GM12875 (cell line): ENCODE data around the gene PTPN3.
"Not testable (repeated sequence)": the region's sequence is repeated elsewhere in the genome, so short reads cannot be mapped to it uniquely, and the experiment has no call there.

Experiments
- H3K4me3 ChIP-seq: one replicate; pipeline ENCODE4 v1.5.1; 2011; ENCODE audit warnings: low read depth, low read length, control low read depth
- TF ChIP-seq, protein P1 (sequence below): IDR thresholded peaks from 2 replicates; pipeline ENCODE4 v1.5.1; 2011; ENCODE audit warnings: low read depth, mild to moderate bottlenecking, control low read depth, inconsistent platforms, low read length, moderate library complexity, borderline replicate concordance; ENCODE audit not compliant: insufficient read depth

PTPN3 gene

DNA sequence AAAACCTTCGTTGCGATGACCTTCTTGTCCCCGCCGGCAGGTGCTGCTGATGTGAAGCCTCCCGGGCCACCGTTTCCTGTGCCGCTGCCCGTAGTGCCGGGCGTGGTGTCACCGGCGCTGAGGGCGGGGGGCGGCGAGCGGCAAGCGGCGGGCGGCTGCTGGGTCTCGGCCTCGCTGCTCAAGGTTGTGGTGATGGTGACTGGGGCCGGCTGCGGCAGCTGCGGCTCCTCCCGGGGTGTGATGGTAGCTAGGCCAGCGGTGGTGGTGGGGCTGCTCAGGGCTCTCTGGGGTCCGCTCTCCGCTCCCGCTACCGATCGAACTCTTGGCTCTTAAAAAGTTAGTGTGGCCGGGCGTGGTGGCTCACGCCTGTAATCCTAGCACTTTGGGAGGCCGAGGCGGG lies 36.0 kb upstream of the PTPN3 start:
- H3K4me3 ChIP-seq = no peak overlapping the region
- TF ChIP-seq, protein P1, sequence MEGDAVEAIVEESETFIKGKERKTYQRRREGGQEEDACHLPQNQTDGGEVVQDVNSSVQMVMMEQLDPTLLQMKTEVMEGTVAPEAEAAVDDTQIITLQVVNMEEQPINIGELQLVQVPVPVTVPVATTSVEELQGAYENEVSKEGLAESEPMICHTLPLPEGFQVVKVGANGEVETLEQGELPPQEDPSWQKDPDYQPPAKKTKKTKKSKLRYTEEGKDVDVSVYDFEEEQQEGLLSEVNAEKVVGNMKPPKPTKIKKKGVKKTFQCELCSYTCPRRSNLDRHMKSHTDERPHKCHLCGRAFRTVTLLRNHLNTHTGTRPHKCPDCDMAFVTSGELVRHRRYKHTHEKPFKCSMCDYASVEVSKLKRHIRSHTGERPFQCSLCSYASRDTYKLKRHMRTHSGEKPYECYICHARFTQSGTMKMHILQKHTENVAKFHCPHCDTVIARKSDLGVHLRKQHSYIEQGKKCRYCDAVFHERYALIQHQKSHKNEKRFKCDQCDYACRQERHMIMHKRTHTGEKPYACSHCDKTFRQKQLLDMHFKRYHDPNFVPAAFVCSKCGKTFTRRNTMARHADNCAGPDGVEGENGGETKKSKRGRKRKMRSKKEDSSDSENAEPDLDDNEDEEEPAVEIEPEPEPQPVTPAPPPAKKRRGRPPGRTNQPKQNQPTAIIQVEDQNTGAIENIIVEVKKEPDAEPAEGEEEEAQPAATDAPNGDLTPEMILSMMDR = no peak

DNA sequence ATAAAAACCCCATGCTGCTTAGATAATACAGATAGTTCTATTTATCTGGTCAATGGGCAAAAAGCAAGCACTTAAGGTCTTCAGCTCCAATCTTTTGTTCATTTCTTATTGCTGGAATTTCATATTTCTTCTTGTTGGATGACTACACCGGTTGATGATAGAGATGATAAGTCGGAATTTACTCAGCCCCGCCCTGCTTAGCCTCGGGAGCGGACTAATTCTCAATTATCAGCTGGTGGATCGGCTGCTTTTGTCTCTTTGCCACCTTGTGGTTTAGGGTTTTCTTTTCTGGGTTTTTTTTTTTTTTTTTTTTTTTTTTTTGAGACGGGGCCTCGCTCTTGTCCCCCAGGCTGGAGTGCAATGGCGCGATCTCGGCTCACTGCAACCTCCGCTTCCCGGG lies 34.5 kb upstream of the PTPN3 start:
- H3K4me3 ChIP-seq = not testable (repeated sequence)

DNA sequence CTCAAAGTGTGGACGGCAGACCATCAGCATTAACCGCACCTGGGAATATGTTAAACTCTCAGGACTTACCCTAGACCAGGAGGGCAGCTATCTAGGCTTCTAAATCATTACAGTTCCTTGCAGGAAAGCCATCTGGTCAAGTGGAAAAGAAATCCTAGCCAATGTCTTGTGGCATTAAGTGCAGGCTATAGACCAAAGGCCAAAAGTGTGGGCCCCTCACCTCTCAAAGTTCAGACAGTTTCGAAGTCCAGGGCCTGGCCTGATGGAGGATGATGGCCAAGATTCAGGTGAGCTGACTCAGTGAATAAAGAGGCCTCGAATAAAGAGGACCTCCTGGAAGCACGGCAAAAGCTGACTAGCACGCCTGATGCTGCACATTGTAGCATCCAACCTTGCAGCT lies 24.0 kb upstream of the PTPN3 start:
- TF ChIP-seq, protein P1 = no peak
- no peak overlapping the region for H3K4me3 ChIP-seq

DNA sequence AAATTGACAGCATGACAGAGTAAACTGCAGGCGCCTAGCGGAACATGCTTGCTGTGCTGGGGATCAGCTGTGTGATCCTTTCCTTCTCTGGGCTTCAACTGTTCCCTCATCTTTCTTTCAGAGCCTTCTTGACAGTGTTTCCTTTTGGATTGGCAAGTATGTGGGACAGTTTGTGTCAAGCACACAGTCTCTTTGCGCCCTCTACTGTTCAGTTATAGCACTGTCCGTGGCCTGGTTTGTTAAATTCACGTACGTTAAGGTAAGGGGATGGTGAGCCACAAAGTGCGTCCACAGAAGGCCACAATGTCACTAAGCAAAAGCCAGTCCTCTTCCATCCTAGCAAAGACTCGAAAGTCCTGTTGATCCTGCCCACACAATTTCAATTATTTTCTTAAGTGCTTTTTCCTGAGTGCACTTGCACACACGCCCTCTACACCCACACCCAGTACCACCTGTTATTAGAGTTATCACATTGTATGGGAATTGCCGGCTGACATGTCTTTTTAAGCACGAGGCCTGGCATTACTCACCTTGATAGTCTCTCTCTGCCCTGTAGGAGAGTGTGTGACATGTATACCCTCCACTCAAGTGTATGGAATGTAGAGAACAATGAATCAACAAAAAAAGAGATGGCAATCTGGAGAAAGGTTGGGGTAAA lies 22.5 kb upstream of the PTPN3 start:
- TF ChIP-seq, protein P1 = peak; percentile 89
- no peak overlapping the region for H3K4me3 ChIP-seq

DNA sequence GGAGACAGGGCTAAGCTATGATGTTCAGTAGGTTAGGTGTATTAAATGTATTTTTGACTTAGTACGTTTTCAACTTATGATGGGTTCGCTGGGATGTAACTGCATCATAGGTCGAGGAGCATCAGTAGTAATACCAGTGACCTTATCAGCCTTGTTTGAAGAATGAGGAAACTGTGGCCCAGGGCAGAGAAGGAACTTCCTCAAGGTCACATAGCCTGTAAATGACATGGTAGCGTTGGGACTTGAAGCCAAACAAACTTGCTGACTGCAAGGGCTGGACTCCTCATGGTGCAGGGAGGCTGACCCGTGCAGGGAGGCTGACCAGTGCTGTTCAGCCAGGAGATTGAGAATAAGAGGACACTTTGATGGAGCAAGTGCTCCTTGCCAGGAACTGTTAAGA lies 21.3 kb upstream of the PTPN3 start:
- TF ChIP-seq, protein P1 = no peak
- H3K4me3 ChIP-seq = no peak overlapping the region

DNA sequence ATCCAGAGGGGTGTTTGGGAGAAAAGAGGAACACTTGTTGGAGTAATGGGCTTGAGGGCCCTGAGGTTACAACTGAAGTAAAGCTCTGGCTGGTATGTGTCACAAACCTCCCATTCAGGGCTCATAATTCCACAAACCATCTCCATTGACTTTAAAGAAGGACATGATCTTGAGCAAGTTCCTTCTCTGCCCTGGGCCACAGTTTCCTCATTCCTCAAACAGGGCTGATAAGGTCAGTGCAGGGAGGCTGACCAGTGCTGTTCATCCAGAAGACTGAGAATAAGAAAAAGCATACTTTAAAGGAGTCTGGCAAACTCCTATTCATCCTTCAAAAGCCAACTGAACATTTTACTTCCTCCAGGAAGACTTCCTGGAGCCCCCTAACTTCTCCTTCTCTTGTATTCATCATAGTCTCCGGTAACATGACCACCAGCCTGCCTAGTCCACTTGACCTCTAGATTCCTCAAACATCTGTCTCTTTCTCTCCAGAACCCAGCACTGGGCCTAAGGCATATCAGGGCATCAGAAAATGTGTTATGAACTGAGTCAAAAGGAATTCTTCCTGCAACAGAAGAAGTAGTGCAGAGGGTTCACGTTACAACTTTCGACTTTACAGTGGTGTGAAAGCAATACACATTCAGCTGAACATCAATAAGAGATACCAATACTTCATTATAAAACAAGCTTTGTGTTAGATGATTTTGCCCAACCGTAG lies 20.7 kb upstream of the PTPN3 start:
- TF ChIP-seq, protein P1 = no peak
- no peak overlapping the region for H3K4me3 ChIP-seq

DNA sequence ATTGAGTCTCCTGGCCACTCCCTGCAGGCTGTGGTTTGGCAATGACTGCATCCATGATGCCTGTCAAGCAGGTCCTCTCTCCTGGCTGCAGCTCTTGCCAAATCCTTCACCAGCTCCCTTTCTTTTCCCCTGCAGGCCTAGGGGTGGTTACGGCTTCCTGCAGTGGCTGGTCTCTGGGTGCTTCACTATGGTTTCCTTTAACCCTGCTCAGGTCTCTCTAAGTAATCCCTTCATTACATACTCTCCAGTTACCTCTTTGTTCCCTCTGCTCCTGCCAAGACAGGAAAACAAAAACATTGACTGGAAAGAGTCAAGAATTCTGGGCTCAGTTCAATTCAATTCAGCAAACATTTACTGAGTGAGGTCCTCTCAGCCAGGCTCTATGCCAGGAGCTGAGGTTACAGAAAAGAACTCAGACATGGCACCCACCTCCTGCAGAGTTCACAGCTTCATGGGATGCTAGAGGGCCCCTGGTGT lies 19.8 kb upstream of the PTPN3 start:
- H3K4me3 ChIP-seq = no peak overlapping the region

More for the DNA sequence above, 19.8 kb upstream of the PTPN3 start:
- TF ChIP-seq, protein P1 = no peak
